NCI-H446 (cell line): Measurements from ENCODE around the gene TAS2R3.
A peak's percentile ranks its signal among the peaks of the same experiment; 100 is the strongest.

Experiments
- DNase-seq, 2 experiments: peaks; one replicate each; lab custom pipeline; 2025; lab: John Stamatoyannopoulos, UW

TAS2R3 gene

DNA sequence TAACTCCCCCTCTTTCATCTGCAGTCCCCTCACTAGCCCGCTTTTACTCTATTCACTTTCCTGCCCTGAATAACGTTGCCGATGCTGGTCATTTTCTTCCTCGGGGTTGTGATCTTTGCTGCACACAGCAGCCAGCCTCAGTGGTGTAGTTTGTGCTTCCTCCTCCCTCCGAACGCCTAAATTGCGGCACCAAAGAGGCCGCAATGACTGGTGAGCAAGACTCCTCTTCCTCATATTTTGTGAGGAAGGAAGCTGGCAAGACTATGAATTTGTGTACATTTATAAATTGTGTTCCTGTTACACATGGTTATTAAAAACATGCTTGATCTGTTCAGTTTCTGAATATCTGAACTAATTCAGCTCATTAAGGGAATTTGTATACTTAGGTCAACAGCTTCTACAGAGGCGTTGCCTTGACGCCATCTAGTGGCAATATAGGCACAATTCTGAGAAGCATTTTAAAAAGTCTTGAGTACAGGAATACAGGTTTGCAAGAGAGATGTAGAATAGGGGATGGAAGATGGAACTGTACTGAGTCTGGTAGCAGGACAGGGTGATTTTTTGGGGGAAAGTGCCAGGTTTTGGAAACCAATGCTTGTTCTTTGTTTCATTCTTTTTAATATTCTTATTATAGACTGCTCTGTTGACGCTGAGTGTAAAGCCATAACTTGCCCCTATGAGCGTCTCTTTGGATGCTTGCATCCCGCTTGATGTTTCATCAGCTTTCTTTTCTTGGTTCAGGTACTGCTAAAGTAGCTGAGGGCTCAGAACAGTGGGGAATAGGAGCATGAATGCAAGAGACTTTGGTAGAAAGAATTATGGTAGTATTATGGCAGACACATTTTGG, 22.0 kb downstream of the TAS2R3 start:
- peak; percentile 23 to 61 for DNase-seq

DNA sequence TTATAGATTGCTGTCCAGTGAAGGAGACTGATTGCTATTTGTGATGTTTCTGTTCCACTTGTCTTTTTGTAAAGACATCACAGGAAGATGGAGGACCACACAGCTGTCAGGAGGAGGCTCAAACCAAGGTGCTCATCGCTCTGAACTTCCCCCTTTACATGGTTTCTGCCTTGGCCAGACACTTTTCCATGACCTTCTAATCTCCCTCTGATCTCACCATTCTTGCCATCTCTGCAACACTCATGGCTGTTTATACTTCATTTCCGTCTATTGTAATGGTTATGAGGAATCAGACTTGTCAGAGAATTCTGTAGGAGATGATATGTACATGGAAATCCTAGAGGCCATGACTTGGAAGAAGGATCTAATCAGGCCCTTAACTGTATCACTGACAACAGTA, 24.4 kb downstream of the TAS2R3 start:
- DNase-seq, result no peak

DNA sequence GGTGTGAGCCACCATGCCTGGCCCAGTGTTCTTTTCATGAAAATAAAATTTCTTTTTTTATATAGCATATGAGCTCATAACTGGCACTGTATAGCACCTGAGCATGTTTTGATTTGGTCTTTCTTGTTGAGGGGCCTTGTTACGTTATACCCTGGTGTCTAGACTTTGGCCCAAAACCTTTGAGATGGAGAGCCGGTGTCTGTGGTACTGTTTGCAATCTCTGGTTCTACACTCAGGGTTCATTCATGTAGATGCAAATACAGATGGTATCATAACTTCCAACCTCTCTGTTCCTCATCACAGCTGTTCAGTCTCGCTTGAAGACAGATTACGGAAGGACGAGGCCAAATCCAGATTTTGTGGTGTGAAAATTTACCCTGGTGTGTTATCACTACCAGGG, 26.0 kb downstream of the TAS2R3 start, which contains the start of gene TAS2R5:
Gene TAS2R5, plus strand, starts transcription at position 301 of the 400 bp plus-strand sequence. CDS start 145 bp downstream, outside the sequence.
- no peak for DNase-seq

DNA sequence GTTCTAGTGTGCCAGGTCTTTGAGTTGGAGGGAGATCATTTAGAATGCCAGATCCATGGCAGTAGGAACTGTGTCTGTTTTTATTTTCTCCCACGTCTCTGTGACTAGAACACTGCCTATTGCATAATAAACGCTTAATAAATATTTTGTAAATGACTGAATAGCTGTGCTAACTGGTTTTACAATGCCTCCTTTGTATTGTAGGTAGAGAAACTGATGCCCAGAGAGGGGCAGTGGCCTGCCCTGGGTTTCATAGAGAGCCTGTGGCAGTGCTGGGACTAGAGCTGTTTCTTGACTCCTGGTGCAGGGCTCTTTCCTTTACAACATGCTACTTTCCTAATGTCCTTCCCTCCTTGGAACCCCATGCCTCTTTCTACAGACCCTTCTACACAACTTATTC, 28.6 kb downstream of the TAS2R3 start:
- DNase-seq, result no peak
